Endothelial cell of hepatic sinusoid (primary cell): ENCODE data around the gene SLC4A2.

Source experiments
- in situ Hi-C: cut with HindIII; loops from 2 replicates; pipeline ENCODE4 v1.10.0; 2017; ENCODE audit warnings: low sequenced_read_pairs

SLC4A2 gene, protein sequence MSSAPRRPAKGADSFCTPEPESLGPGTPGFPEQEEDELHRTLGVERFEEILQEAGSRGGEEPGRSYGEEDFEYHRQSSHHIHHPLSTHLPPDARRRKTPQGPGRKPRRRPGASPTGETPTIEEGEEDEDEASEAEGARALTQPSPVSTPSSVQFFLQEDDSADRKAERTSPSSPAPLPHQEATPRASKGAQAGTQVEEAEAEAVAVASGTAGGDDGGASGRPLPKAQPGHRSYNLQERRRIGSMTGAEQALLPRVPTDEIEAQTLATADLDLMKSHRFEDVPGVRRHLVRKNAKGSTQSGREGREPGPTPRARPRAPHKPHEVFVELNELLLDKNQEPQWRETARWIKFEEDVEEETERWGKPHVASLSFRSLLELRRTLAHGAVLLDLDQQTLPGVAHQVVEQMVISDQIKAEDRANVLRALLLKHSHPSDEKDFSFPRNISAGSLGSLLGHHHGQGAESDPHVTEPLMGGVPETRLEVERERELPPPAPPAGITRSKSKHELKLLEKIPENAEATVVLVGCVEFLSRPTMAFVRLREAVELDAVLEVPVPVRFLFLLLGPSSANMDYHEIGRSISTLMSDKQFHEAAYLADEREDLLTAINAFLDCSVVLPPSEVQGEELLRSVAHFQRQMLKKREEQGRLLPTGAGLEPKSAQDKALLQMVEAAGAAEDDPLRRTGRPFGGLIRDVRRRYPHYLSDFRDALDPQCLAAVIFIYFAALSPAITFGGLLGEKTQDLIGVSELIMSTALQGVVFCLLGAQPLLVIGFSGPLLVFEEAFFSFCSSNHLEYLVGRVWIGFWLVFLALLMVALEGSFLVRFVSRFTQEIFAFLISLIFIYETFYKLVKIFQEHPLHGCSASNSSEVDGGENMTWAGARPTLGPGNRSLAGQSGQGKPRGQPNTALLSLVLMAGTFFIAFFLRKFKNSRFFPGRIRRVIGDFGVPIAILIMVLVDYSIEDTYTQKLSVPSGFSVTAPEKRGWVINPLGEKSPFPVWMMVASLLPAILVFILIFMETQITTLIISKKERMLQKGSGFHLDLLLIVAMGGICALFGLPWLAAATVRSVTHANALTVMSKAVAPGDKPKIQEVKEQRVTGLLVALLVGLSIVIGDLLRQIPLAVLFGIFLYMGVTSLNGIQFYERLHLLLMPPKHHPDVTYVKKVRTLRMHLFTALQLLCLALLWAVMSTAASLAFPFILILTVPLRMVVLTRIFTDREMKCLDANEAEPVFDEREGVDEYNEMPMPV

DNA sequence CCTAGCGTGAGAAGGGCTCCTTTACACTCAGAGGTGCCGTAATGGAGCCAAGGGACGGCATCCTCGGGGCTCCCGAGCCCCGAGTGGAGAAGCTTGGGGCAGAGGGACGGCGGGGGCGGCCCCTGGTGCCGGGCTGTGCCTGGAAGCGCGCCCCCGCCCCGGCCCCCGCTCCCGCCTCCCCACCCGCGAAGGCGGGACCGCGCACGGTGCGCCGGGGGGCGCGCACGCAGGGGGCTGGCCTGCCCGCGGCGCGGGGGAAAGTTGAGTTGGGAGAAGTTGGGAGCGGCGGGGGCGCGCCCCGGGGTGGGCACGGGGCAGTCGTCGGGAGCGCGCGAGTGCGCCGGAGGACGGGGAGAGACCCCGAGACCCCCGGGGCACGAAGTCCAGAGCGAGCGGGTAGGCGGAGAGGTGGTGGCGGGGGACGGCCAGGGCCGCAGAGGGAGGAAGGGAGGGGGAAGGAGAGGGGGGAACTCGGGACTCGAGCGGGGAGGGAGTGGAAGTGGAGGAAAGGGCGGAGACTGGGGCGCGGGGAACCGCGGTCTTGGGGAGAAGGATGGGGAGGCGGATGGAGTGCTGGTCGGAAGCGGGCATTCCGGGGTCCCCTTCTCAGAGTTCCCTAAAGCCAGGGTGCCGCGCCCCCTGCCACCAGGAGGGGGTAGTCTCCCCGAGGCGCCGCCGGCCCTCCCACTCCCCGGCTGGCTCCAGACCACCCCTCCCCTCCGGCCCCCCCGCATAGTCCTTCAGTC is at the start of gene SLC4A2:
SLC4A2 (plus strand) TSS at position 223 of the 746 bp plus-strand sequence. CDS start 2,399 bp downstream, outside the sequence.
- in situ Hi-C loops = no loop called here

DNA sequence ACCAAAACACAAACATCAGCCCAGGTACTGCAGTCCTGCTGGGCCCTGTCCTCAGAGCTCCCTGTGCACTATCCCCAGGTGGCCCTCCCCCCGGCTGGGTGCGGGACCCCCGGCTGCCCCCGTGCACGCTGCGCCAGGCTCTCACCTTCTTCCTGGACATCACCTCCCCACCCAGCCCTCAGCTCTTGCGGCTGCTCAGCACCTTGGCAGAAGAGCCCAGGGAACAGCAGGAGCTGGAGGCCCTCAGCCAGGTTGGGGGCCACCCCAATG is 49.4 kb upstream of the SLC4A2 start:
- in situ Hi-C loops = loop anchor here (5.0 to 10.0 kb wide), 2 partner anchors 55 to 137 kb away; no protein-coding TSS in a partner anchor

DNA sequence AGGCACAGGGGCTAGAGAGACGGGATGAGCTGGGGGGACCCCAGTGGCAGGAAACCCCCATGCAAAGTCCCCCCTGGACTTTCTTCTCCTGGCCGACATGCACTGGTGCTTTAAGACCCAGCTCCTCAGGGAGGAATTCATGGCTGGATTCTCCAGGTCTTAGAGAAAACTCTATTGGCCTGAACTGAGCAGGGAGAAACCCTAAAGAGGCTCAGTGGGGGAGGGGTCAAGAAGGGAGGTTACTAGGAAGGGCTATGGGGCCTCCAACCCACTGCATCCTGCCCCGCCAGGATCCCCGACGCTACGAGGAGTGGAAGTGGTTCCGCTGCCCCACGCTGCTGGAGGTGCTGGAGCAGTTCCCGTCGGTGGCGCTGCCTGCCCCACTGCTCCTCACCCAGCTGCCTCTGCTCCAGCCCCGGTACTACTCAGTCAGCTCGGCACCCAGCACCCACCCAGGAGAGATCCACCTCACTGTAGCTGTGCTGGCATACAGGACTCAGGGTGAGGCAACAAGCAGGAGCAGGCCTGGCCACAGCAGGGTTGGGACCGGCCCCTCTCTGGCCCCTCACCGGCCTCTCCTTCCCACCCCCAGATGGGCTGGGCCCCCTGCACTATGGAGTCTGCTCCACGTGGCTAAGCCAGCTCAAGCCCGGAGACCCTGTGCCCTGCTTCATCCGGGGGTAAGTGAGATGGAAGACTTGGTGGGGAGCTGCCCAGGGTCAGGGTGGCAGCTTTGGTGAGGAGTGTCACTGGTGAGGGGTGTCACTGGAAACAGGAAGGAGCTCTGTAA is 48.9 kb upstream of the SLC4A2 start:
- in situ Hi-C loops = loop anchor here (5.0 to 10.0 kb wide), 2 partner anchors 56 to 137 kb away; no protein-coding TSS in a partner anchor

DNA sequence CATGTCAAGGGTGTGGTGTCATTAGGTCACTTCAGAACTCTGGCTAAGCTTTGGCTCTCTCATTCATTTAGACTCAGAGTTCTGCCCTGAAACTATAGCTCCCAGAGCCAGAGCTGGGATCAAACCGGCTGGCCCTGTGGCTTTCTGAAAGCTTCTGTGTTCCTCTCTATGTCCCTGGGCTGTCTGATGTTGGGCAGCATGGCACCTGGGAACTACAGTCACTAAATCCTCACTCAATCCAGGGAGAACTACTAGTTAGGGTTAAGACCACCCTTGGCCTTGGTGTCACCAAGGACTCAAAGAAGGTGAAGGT is 48.3 kb upstream of the SLC4A2 start:
- in situ Hi-C loops = loop anchor here (5.0 to 10.0 kb wide), 2 partner anchors 56 to 136 kb away; no protein-coding TSS in a partner anchor

DNA sequence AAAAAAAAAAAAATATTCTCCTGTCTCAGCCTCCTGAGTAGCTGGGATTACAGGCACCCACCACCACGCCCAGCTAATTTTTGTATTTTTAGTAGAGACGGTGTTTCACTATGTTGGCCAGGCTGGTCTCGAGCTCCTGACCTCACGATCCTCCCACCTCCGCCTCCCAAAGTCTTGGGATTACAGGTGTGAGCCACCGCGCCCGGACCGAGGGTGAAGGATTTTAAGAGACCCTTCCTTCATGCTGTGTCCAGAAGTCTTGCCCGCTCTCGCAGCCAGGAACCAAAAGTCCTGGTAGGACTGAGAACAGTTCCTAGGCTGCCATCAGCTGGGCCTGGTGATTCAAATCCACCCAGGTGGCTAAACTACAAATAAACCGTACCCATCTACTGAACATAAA is 47.8 kb upstream of the SLC4A2 start:
- in situ Hi-C loops = loop anchor here (5.0 to 10.0 kb wide), 2 partner anchors 57 to 136 kb away; no protein-coding TSS in a partner anchor

DNA sequence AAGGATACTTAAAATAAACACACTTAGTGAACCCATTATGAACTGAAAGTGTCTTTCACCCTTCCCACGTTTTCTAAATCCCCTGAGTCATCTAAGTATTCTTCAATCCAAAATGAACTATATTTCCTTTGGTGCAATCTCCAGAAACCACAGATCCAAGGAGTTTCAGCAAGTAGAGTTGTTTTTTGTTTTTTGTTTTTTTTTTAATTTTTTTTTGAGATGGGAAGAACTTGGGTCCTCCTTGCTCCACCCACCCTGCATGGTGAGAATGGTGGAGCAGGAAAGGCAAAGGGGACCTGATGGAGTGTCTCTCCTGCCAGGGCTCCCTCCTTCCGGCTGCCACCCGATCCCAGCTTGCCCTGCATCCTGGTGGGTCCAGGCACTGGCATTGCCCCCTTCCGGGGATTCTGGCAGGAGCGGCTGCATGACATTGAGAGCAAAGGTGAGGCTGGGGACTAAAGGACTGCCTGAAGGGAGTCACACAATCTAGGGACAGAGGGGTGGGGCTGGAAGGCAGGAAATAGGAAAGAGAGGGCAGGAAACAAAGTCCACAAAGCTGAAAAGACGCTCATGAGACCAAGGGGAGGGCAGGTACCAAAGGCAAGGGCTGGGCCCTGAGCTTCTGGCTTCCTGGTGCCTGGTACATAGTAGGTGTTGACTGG is 47.2 kb upstream of the SLC4A2 start:
- in situ Hi-C loops = loop anchor here (5.0 to 10.0 kb wide), 2 partner anchors 57 to 135 kb away; no protein-coding TSS in a partner anchor

DNA sequence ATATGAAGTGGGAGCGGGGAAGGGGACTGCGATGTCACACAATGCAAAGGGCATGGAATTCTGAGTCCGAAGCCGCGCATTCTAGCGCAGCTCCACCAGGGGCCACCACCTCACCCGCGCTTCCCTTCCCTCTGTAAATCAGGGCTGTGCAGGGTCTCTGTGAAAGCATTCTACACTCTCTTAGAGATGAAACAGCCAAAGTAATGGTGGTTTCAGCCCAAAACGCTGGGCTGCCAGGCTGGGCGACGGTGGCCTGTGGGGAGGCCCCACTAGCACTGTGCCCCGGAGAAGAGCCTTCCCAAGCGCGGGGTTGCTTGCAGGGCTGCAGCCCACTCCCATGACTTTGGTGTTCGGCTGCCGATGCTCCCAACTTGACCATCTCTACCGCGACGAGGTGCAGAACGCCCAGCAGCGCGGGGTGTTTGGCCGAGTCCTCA is 46.5 kb upstream of the SLC4A2 start:
- in situ Hi-C loops = loop anchor here (5.0 to 10.0 kb wide), 2 partner anchors 58 to 134 kb away; no protein-coding TSS in a partner anchor

DNA sequence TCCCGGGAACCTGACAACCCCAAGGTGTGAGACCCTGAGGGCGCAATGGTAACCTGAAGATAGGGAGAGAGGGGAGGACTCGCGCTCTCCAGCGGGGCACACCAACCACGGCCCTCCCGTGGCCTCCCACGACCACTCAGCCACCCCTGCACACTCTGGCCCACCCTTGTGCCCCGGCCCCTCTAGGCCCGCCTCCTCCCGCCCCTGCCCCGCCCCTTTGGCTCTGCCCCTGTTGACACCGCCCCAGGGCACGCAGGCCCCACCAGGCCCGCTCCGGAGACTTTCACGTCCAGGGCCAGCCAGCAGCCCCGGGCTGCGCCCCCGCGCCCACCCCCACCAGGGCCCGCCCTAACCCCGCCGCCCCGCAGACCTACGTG is 46.0 kb upstream of the SLC4A2 start:
- in situ Hi-C loops = loop anchor here (5.0 to 10.0 kb wide), 2 partner anchors 59 to 134 kb away; no protein-coding TSS in a partner anchor

DNA sequence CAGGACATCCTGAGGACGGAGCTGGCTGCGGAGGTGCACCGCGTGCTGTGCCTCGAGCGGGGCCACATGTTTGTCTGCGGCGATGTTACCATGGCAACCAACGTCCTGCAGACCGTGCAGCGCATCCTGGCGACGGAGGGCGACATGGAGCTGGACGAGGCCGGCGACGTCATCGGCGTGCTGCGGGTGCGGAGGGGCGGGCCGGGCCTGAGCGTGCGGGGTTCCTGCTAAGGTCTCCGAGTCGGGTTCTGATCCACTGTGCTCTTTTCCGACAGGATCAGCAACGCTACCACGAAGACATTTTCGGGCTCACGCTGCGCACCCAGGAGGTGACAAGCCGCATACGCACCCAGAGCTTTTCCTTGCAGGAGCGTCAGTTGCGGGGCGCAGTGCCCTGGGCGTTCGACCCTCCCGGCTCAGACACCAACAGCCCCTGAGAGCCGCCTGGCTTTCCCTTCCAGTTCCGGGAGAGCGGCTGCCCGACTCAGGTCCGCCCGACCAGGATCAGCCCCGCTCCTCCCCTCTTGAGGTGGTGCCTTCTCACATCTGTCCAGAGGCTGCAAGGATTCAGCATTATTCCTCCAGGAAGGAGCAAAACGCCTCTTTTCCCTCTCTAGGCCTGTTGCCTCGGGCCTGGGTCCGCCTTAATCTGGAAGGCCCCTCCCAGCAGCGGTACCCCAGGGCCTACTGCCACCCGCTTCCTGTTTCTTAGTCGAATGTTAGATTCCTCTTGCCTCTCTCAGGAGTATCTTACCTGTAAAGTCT is 45.5 kb upstream of the SLC4A2 start:
- in situ Hi-C loops = loop anchor here (5.0 to 10.0 kb wide), 2 partner anchors 59 to 133 kb away; no protein-coding TSS in a partner anchor

DNA sequence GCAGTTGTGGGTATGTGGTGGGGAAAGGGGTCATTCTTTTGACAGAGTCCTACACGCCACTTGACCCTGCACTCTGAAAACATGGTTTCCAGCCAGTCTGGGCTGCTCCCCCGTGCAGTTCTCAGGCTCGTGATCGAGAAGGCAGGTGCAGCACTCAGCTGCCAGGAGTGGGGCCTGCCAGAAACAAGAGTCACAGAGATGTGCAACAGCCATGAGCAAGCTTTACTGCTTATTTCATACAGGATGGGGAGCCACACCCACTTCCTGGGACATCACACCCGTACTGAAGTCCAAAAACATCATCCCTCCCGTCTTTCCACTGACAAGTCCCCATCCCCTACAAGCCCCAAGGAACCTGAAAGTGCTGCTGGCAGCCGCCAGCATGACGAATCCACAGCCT is 44.4 kb upstream of the SLC4A2 start:
- in situ Hi-C loops = loop anchor here (5.0 to 10.0 kb wide), 2 partner anchors 60 to 132 kb away; no protein-coding TSS in a partner anchor

DNA sequence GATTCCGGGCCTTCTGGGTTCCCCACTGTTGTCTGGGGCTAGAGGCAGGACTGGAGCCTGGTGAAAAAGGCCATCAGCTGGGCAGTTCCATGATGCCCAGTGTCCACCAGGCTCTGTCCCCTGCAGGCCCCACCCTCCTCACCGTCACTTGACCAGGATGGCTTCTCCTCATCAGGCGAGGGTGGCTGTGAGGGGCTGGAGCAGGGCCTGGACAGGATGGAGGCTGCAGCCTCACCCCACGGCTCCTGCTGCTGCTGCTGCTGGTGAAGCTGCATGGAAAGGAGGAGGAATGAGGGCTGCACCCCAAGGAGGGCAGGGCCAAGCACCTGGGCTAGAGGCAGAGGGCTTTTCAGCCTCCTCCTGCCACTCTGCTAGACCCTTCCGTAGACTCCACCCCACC is 43.4 kb upstream of the SLC4A2 start:
- in situ Hi-C loops = loop anchor here (10.0 kb wide), 1 partner anchor 61 kb away; no protein-coding TSS in a partner anchor

DNA sequence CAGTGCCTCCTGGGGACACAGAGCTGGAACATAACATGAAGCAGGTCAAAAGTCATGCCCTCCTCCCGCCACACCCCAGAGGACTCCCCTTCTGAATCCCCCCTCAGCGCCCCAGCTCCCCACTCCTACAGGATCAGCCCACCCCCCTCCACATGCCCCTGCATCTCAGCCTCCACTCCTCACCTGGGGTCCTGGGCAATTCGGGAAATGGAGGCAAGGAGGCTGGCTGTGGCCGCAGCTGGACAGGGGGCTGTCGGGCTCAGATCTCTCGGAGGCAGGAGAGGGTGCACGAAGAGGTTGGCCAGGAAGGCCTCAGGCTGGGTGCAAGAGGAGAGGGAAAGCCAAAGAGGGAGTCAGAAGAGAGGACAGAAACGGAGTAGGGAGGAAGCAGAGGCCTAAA is 42.9 kb upstream of the SLC4A2 start:
- in situ Hi-C loops = loop anchor here (10.0 kb wide), 1 partner anchor 62 kb away; no protein-coding TSS in a partner anchor

DNA sequence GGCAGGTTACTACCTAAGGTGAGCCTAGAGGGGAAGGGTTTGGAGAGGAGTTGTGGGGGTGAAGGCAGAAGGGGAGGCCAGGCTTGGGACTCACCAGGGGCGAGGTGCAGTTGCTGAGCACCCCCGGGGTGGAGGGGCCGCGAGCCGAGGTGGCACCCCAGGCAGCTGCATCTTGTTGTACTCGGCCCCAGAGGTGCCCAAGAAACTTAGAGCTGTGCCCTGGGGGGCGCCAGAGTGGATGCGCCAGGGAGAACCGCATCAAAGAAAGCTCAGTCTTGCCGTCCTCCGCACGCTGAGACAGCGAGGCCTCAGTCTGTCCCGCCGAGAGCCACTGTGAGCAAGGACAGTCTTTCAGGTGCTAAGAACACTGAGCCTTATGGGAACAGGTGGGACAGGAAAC is 42.4 kb upstream of the SLC4A2 start:
- in situ Hi-C loops = loop anchor here (10.0 kb wide), 1 partner anchor 62 kb away; no protein-coding TSS in a partner anchor

DNA sequence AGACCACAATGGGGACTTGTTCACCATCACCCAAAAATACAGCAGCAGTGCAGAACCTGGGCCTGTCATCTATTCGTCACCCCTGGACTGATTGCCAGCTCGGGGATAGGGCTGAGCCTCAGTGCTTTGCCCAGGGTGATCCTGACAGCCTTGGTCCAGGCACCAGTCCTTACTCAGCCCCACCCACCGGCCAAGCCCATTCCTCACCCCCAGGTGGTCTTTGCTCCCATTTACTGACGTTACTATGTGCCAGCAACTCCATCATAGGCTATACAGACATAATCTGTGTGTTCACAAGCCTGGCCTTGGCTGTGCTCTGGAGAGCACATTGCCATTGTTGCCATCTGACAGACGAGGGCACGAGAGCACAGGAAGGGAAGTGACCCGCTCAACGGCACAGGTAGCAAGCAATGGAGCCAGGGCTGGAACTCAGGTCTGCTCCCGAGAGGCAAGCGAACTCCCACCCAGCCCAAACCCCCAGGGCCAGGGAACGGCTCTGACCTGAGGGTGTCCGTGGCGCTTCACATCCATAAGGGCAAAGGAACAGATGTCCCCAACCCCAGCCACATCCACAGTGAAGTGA is 41.9 kb upstream of the SLC4A2 start:
- in situ Hi-C loops = loop anchor here (10.0 kb wide), 1 partner anchor 63 kb away; no protein-coding TSS in a partner anchor

DNA sequence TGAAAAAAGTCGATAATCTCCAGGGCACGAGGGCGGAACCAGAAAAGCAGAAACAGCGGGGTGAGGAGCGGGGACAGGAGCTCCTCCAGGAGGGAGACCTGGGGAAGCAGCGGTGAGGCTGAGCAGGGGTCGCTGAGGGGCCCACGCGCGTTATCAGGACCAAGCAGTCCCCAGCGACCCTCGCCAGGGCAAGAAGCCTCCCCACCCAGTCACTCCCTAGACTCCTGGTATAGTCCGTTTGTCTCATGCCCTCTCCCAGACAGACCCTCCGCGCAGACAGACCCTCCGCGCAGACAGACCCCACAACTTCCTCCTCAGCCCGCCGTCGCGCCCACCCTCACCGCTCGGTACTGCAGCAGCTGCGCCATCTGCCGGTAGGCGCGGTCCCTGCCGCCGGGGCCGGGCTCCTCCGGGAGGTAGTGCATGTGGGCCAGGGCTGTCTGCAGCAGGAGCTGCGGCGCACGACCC is 41.4 kb upstream of the SLC4A2 start:
- in situ Hi-C loops = loop anchor here (10.0 kb wide), 1 partner anchor 63 kb away; no protein-coding TSS in a partner anchor

DNA sequence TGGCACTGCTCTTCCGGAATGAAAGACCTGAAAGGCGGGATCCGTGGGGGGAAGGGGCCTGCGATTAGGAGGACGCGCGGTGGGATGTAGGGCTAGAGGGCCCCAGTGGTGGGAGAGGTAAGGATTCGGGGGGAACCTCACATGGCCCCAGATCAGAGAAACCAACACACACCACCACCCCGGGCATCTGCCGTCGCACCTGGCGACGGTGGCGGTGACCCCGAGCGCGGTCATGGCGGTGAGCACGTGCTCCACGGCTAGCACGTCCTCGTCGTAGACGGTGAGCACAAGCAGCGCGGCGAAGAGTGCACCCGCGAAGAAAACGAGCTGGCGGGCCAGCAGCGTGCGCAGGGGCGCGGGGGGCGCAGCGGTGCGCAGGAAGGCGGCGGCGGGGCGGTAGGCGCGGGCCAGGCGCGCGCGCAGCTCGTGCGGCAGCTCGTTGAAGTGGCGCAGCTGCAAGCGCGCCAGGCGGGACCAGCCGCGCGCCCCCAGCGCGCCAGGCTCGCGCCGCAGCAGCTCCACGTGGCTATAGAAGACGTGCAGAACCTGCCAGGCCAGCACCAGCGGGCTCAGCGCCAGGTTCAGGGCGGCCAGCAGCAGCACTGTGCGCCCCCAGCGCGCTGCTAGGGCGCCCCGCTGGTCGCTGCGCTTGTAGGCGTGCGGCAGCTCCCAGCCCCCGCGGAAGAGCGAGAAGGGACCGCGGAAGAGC is 40.8 kb upstream of the SLC4A2 start:
- in situ Hi-C loops = loop anchor here (10.0 kb wide), 1 partner anchor 64 kb away; no protein-coding TSS in a partner anchor
